Mammary epithelial cell (primary cell): ENCODE measurements around the gene ZCCHC14.

Experiments used
- CTCF ChIP-seq, 2 donors: IDR thresholded peaks in 1 of 2; conservative IDR thresholded peaks in 1 of 2; 2 replicates each; pipeline ENCODE4 v1.5.1; 2011 to 2012; ENCODE audit warnings: inconsistent platforms in 2 of 2, low read length in 2 of 2, mild to moderate bottlenecking in 2 of 2, control low read depth in 1 of 2, low read depth in 1 of 2; ENCODE audit not compliant: insufficient read depth in 1 of 2; ENCODE audit errors: extremely low read depth in 1 of 2
- EZH2 ChIP-seq: IDR thresholded peaks from 2 replicates; pipeline ENCODE4 v1.6.1; 2012; ENCODE audit warnings: low read length, inconsistent platforms, borderline replicate concordance

- no peak for TF ChIP-seq CTCF (conservative IDR thresholded peaks at IDR 0.05 in 1 of 2, IDR thresholded peaks at IDR 0.05 in 1 of 2; ENCODE audit: extremely low read depth in 1 of 2, insufficient read depth in 1 of 2, low read depth in 1 of 2, low read length in 2 of 2)
- no peak for TF ChIP-seq EZH2
Observed at GRCh38 chr16:87486713-87487247, 6.0 kb downstream of the ZCCHC14 start.
